CD14-positive monocyte (primary cell): ENCODE measurements around the gene WAC. TPM values are rescaled to one million over a fixed set of nuclear protein-coding genes. Genes with fewer than 3 reads are reported as not detected.
A peak's percentile ranks its signal among the peaks of the same experiment; 100 is the strongest.

Experiments
- DNase-seq, 3 donors: peaks; one replicate each; pipeline ENCODE4 v3.0.0-alpha.2; 2011 to 2022
- H2AFZ ChIP-seq: 2 replicates; pipeline ENCODE4 v1.6.0; 2012; ENCODE audit warnings: mild to moderate bottlenecking, low read depth, low read length, inconsistent platforms; ENCODE audit not compliant: insufficient read depth, poor library complexity, severe bottlenecking
- H3K27ac ChIP-seq, 2 donors: 1 replicate in 1 of 2; 2 replicates in 1 of 2; pipeline ENCODE4 v1.5.1; 2012 to 2013; ENCODE audit warnings: low read length in 2 of 2, control low read depth in 1 of 2, inconsistent platforms in 1 of 2, low read depth in 1 of 2, mild to moderate bottlenecking in 1 of 2
- H3K27me3 ChIP-seq, 2 donors: one replicate each; pipeline versions ENCODE4 v1.6.0 to v1.6.1; 2011 to 2013; ENCODE audit warnings: low read length in 2 of 2; ENCODE audit not compliant: control insufficient read depth in 2 of 2, insufficient read depth in 2 of 2
- H3K36me3 ChIP-seq, 2 donors: replicated peaks in 1 of 2; 1 replicate in 1 of 2; 2 replicates in 1 of 2; pipeline versions ENCODE4 v1.5.1 to v1.6.1; 2012 to 2013; ENCODE audit warnings: low read length in 2 of 2, control low read depth in 1 of 2, inconsistent platforms in 1 of 2, mild to moderate bottlenecking in 1 of 2; ENCODE audit not compliant: insufficient read depth in 2 of 2, control insufficient read depth in 1 of 2
- H3K4me1 ChIP-seq, 2 donors: 1 replicate in 1 of 2; 2 replicates in 1 of 2; pipeline versions ENCODE4 v1.5.1 to v1.6.1; 2012 to 2013; ENCODE audit warnings: low read length in 2 of 2, control low read depth in 1 of 2, inconsistent platforms in 1 of 2, mild to moderate bottlenecking in 1 of 2, moderate library complexity in 1 of 2; ENCODE audit not compliant: insufficient read depth in 2 of 2, control insufficient read depth in 1 of 2
- H3K4me2 ChIP-seq: replicated peaks from 2 replicates; pipeline ENCODE3; 2012; ENCODE audit warnings: low read length, moderate library complexity, mild to moderate bottlenecking; ENCODE audit not compliant: poor library complexity, severe bottlenecking; ENCODE audit errors: extremely low read depth
- H3K4me3 ChIP-seq, 3 experiments: fragments of 200-600 bp in 1 of 3; sonication (generic) in 1 of 3; replicated peaks in 1 of 3; 1 replicate in 2 of 3; 2 replicates in 1 of 3; pipeline ENCODE4 v1.5.1; 2011 to 2013; ENCODE audit warnings: low read length in 3 of 3, mild to moderate bottlenecking in 3 of 3, control low read depth in 2 of 3, low read depth in 2 of 3, inconsistent platforms in 1 of 3, moderate library complexity in 1 of 3
- H3K79me2 ChIP-seq: 2 replicates; pipeline ENCODE4 v1.6.0; 2012; ENCODE audit warnings: mild to moderate bottlenecking, control low read depth, inconsistent platforms, low read length, moderate library complexity; ENCODE audit not compliant: insufficient read depth
- H3K9ac ChIP-seq: 2 replicates; pipeline ENCODE4 v1.6.0; 2017; ENCODE audit warnings: low read length, mild to moderate bottlenecking; ENCODE audit not compliant: insufficient read depth, poor library complexity, severe bottlenecking
- H3K9me3 ChIP-seq, 2 donors: replicated peaks in 1 of 2; 1 replicate in 1 of 2; 2 replicates in 1 of 2; pipeline versions ENCODE4 v1.5.1 to v1.6.1; 2012 to 2013; ENCODE audit warnings: low read length in 2 of 2, control low read depth in 1 of 2; ENCODE audit not compliant: control insufficient read depth in 1 of 2, insufficient read depth in 1 of 2
- H4K20me1 ChIP-seq: 2 replicates; pipeline ENCODE4 v1.6.0; 2012; ENCODE audit warnings: mild to moderate bottlenecking, low read length, control low read depth, moderate library complexity; ENCODE audit not compliant: insufficient read depth
- H3K27ac Mint-ChIP-seq, 7 donors: one replicate each; pipeline ENCODE4 v1.8.0; 2020; ENCODE audit warnings: mild to moderate bottlenecking in 7 of 7, mixed read lengths in 7 of 7, moderate library complexity in 6 of 7, inconsistent platforms in 2 of 7
- H3K27me3 Mint-ChIP-seq, 3 donors: one replicate each; pipeline ENCODE4 v1.8.0; 2021 to 2022; ENCODE audit warnings: low read depth in 3 of 3, mild to moderate bottlenecking in 3 of 3, mixed read lengths in 3 of 3, moderate library complexity in 3 of 3, inconsistent platforms in 1 of 3
- H3K36me3 Mint-ChIP-seq, 2 donors: one replicate each; pipeline ENCODE4 v1.8.0; 2020; ENCODE audit warnings: mixed read lengths in 2 of 2, inconsistent platforms in 1 of 2, mild to moderate bottlenecking in 1 of 2
- H3K4me1 Mint-ChIP-seq: one replicate; pipeline ENCODE4 v1.8.0; 2020; ENCODE audit warnings: mild to moderate bottlenecking, mixed read lengths
- H3K4me3 Mint-ChIP-seq, 2 donors: one replicate each; pipeline ENCODE4 v1.8.0; 2020; ENCODE audit warnings: mild to moderate bottlenecking in 2 of 2, mixed read lengths in 2 of 2, moderate library complexity in 1 of 2
- H3K9me3 Mint-ChIP-seq, 7 donors: one replicate each; pipeline ENCODE4 v1.8.0; 2020 to 2022; ENCODE audit warnings: mixed read lengths in 7 of 7, mild to moderate bottlenecking in 6 of 7, moderate library complexity in 6 of 7, inconsistent platforms in 2 of 7
- WGBS: methylation state at CpG from one replicate; pipeline ENCODE4 v1.1.5; 2013; ENCODE audit warnings: missing lambda C conversion rate; ENCODE audit not compliant: insufficient coverage; 5-methylcytosine and 5-hydroxymethylcytosine counted together
- intact Hi-C, 2 donors: fragments of 100-400 bp; cut with micrococcal nuclease; formaldehyde crosslinking; loops; one replicate each; pipeline versions ENCODE4 v1.15.0 to v1.15.1; 2023
- polyA plus RNA-seq, 3 donors: library from polyadenylated mRNA; depleted of rRNA in 1 of 3; unstranded in 2 of 3; stranded (reverse) in 1 of 3; fragments of 300-500 nt in 2 of 3; fragments of >200 nt in 1 of 3; fragmentation: Illumina TruSeq in 2 of 3; gene quantifications; 1 replicate in 2 of 3; 2 replicates in 1 of 3; pipeline ENCODE4 v1.2.3, GENCODE V29; 2012 to 2021
- TF ChIP-seq, protein P1 (sequence below): fragments of 200-600 bp; IDR thresholded peaks from one replicate; pipeline ENCODE4 v1.8.0; 2022; ENCODE audit warnings: antibody characterized with exemption, mild to moderate bottlenecking

The WAC gene
- polyA plus RNA-seq, 3 donors, result 46.7 to 80.8 (median 67.9) TPM

DNA sequence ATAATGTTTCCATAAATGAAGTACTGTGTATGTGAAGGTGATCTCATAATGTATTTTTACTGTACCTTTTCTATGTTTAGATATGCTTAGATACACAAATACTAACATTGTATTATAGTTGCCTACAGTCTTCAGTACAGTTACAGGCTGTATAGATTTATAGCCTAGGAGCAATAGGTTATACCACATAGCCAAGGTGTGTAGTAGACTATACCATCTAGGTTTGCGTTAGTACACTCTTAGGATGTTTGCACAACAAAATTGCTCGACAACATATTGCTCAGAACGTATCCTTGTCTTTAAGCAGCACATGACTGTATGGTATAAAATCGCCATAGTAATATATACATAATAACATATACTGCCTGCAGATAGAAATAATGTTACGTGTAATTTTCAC lies 42.9 kb downstream of the WAC start:
- Mint-ChIP-seq H3K27ac (peak overlapping the region in 1 of 7 donors; percentile 10), H3K9me3 (no peaks in the 10 kb centered on the region), H3K27me3 (no peaks in the 10 kb centered on the region), H3K4me1 (peaks cover 14% of the 10 kb centered on the region), H3K36me3 (peaks cover 48 to 61% of the 10 kb centered on the region in 2 donors), H3K4me3 (no peak overlapping the region)
- peaks cover 100% of the 10 kb centered on the region for H4K20me1 ChIP-seq
- no peak overlapping the region for H3K27ac ChIP-seq
- H3K4me1 ChIP-seq, result no peaks in the 10 kb centered on the region
- TF ChIP-seq, protein P1, sequence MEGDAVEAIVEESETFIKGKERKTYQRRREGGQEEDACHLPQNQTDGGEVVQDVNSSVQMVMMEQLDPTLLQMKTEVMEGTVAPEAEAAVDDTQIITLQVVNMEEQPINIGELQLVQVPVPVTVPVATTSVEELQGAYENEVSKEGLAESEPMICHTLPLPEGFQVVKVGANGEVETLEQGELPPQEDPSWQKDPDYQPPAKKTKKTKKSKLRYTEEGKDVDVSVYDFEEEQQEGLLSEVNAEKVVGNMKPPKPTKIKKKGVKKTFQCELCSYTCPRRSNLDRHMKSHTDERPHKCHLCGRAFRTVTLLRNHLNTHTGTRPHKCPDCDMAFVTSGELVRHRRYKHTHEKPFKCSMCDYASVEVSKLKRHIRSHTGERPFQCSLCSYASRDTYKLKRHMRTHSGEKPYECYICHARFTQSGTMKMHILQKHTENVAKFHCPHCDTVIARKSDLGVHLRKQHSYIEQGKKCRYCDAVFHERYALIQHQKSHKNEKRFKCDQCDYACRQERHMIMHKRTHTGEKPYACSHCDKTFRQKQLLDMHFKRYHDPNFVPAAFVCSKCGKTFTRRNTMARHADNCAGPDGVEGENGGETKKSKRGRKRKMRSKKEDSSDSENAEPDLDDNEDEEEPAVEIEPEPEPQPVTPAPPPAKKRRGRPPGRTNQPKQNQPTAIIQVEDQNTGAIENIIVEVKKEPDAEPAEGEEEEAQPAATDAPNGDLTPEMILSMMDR, result no peak
- H3K27me3 ChIP-seq, result no peaks in the 10 kb centered on the region
- DNase-seq, result no peak
- H3K36me3 ChIP-seq, result peaks cover 41 to 85% of the 10 kb centered on the region in 2 donors
- no peak overlapping the region for H3K4me2 ChIP-seq
- no peak overlapping the region for H2AFZ ChIP-seq
- H3K9me3 ChIP-seq, result no peaks in the 10 kb centered on the region
- H3K9ac ChIP-seq, result no peak overlapping the region
- H3K4me3 ChIP-seq, result no peak overlapping the region
- no CpG with 5 or more reads among the region's 5 CpGs for WGBS
- intact Hi-C loops, result no loop called here
- peaks cover 100% of the 10 kb centered on the region for H3K79me2 ChIP-seq

DNA sequence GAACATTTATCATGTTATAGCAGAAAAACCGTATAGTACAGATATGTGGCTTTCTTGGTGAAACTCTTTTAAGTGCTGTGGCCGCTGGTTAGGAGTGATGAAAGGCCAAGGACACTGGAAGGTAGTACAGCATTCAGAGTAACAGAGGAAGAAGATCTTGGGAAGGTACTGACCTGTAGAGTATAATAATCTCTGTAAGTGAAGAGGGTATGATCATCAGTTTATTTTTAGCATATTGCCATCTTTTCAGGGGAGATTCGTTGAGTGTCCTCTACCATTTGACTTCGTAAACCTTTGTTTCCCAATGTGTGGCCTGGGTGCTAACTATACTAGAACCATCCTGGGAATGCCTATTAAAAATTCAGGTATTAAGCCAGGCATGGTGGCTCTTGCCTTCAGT lies 44.6 kb downstream of the WAC start:
- H4K20me1 ChIP-seq, result peaks cover 100% of the 10 kb centered on the region
- intact Hi-C loops, result no loop called here
- 97% methylated on average over 2 of the region's 4 CpGs for WGBS
- DNase-seq, result no peak
- no peak overlapping the region for H3K4me3 ChIP-seq
- peaks cover 17% of the 10 kb centered on the region for H3K4me1 Mint-ChIP-seq
- TF ChIP-seq, protein P1, result no peak
- H3K36me3 Mint-ChIP-seq, result peaks cover 49 to 57% of the 10 kb centered on the region in 2 donors
- H3K9me3 Mint-ChIP-seq, result no peaks in the 10 kb centered on the region
- no peak overlapping the region for H3K4me3 Mint-ChIP-seq
- peaks cover 100% of the 10 kb centered on the region for H3K79me2 ChIP-seq
- peaks cover 43 to 85% of the 10 kb centered on the region in 2 donors for H3K36me3 ChIP-seq
- no peak overlapping the region for H3K4me2 ChIP-seq
- H3K27me3 Mint-ChIP-seq, result no peaks in the 10 kb centered on the region
- H3K27ac ChIP-seq, result no peak overlapping the region
- no peak overlapping the region for H3K9ac ChIP-seq
- no peak overlapping the region for H2AFZ ChIP-seq
- no peaks in the 10 kb centered on the region for H3K4me1 ChIP-seq
- H3K27ac Mint-ChIP-seq, result peak overlapping the region in 4 of 7 donors; percentile 2 to 41 (median 26)
- no peaks in the 10 kb centered on the region for H3K27me3 ChIP-seq
- H3K9me3 ChIP-seq, result no peaks in the 10 kb centered on the region
